Activated naive CD8-positive, alpha-beta T cell (primary cell): ENCODE data around the gene SEZ6.

Source experiments
- H3K27ac Mint-ChIP-seq: one replicate; pipeline ENCODE4 v1.8.0; 2021; ENCODE audit warnings: mixed read lengths
- H3K27me3 Mint-ChIP-seq: one replicate; pipeline ENCODE4 v1.8.0; 2021; ENCODE audit warnings: mixed read lengths
- H3K36me3 Mint-ChIP-seq: one replicate; pipeline ENCODE4 v1.8.0; 2021; ENCODE audit warnings: mixed read lengths
- H3K4me1 Mint-ChIP-seq: one replicate; pipeline ENCODE4 v1.8.0; 2021; ENCODE audit warnings: low read depth, mixed read lengths
- H3K4me3 Mint-ChIP-seq: one replicate; pipeline ENCODE4 v1.8.0; 2021; ENCODE audit warnings: mild to moderate bottlenecking, mixed read lengths
- H3K9me3 Mint-ChIP-seq: one replicate; pipeline ENCODE4 v1.8.0; 2021; ENCODE audit warnings: low read depth, mixed read lengths

Gene SEZ6

GRCh38 chr17:28999206-28999605, 6.6 kb downstream of the SEZ6 start:
- H3K4me3 Mint-ChIP-seq = no peak overlapping the region
- H3K36me3 Mint-ChIP-seq = no peaks in the 10 kb centered on the region
- H3K9me3 Mint-ChIP-seq = no peaks in the 10 kb centered on the region
- no peaks in the 10 kb centered on the region for H3K4me1 Mint-ChIP-seq
- no peak overlapping the region for H3K27ac Mint-ChIP-seq
- peaks cover 22% of the 10 kb centered on the region for H3K27me3 Mint-ChIP-seq

- H3K36me3 Mint-ChIP-seq = no peaks in the 10 kb centered on the region
- no peaks in the 10 kb centered on the region for H3K4me1 Mint-ChIP-seq
- no peak overlapping the region for H3K27ac Mint-ChIP-seq
- no peaks in the 10 kb centered on the region for H3K9me3 Mint-ChIP-seq
- H3K27me3 Mint-ChIP-seq = peaks cover 13% of the 10 kb centered on the region
- no peak overlapping the region for H3K4me3 Mint-ChIP-seq
Observed at GRCh38 chr17:28997806-28998205, 8.0 kb downstream of the SEZ6 start.

- H3K36me3 Mint-ChIP-seq = no peaks in the 10 kb centered on the region
- H3K9me3 Mint-ChIP-seq = no peaks in the 10 kb centered on the region
- no peak overlapping the region for H3K27ac Mint-ChIP-seq
- H3K27me3 Mint-ChIP-seq = peaks cover 11% of the 10 kb centered on the region
- H3K4me1 Mint-ChIP-seq = no peaks in the 10 kb centered on the region
- no peak overlapping the region for H3K4me3 Mint-ChIP-seq
Observed at GRCh38 chr17:28996554-28997096, 9.2 kb downstream of the SEZ6 start.

- Mint-ChIP-seq H3K36me3 (no peaks in the 10 kb centered on the region), H3K4me3 (no peak overlapping the region), H3K27ac (no peak overlapping the region), H3K27me3 (peaks cover 3% of the 10 kb centered on the region), H3K4me1 (no peaks in the 10 kb centered on the region), H3K9me3 (no peaks in the 10 kb centered on the region)
Observed at GRCh38 chr17:28993645-28994426, 12.0 kb downstream of the SEZ6 start.

- Mint-ChIP-seq H3K9me3 (no peaks in the 10 kb centered on the region), H3K27me3 (no peaks in the 10 kb centered on the region), H3K4me3 (no peak overlapping the region), H3K36me3 (no peaks in the 10 kb centered on the region), H3K27ac (no peak overlapping the region), H3K4me1 (no peaks in the 10 kb centered on the region)
Observed at GRCh38 chr17:28992625-28993600, 12.9 kb downstream of the SEZ6 start.

GRCh38 chr17:28992185-28992584, 13.6 kb downstream of the SEZ6 start:
- Mint-ChIP-seq H3K27me3 (no peaks in the 10 kb centered on the region), H3K4me3 (no peak overlapping the region), H3K4me1 (no peaks in the 10 kb centered on the region), H3K9me3 (no peaks in the 10 kb centered on the region), H3K27ac (no peak overlapping the region), H3K36me3 (no peaks in the 10 kb centered on the region)

- no peaks in the 10 kb centered on the region for H3K9me3 Mint-ChIP-seq
- no peaks in the 10 kb centered on the region for H3K36me3 Mint-ChIP-seq
- no peaks in the 10 kb centered on the region for H3K4me1 Mint-ChIP-seq
- H3K27ac Mint-ChIP-seq = no peak overlapping the region
- H3K27me3 Mint-ChIP-seq = no peaks in the 10 kb centered on the region
- no peak overlapping the region for H3K4me3 Mint-ChIP-seq
Observed at GRCh38 chr17:28991779-28992178, 14.1 kb downstream of the SEZ6 start.

GRCh38 chr17:28989028-28989427, 16.8 kb downstream of the SEZ6 start:
- H3K27ac Mint-ChIP-seq = no peak overlapping the region
- H3K4me1 Mint-ChIP-seq = no peaks in the 10 kb centered on the region
- H3K4me3 Mint-ChIP-seq = no peak overlapping the region
- no peaks in the 10 kb centered on the region for H3K36me3 Mint-ChIP-seq
- no peaks in the 10 kb centered on the region for H3K9me3 Mint-ChIP-seq
- no peaks in the 10 kb centered on the region for H3K27me3 Mint-ChIP-seq

- no peaks in the 10 kb centered on the region for H3K27me3 Mint-ChIP-seq
- no peaks in the 10 kb centered on the region for H3K36me3 Mint-ChIP-seq
- peaks cover 3% of the 10 kb centered on the region for H3K4me1 Mint-ChIP-seq
- H3K27ac Mint-ChIP-seq = no peak overlapping the region
- H3K9me3 Mint-ChIP-seq = no peaks in the 10 kb centered on the region
- H3K4me3 Mint-ChIP-seq = no peak overlapping the region
Observed at GRCh38 chr17:28988475-28988874, 17.4 kb downstream of the SEZ6 start.

- no peak overlapping the region for H3K4me3 Mint-ChIP-seq
- H3K36me3 Mint-ChIP-seq = peaks cover 3% of the 10 kb centered on the region
- no peaks in the 10 kb centered on the region for H3K27me3 Mint-ChIP-seq
- peaks cover 18% of the 10 kb centered on the region for H3K4me1 Mint-ChIP-seq
- H3K9me3 Mint-ChIP-seq = no peaks in the 10 kb centered on the region
- no peak overlapping the region for H3K27ac Mint-ChIP-seq
Observed at GRCh38 chr17:28986714-28987655, 18.8 kb downstream of the SEZ6 start.

GRCh38 chr17:28985950-28986713, 19.7 kb downstream of the SEZ6 start:
- Mint-ChIP-seq H3K36me3 (peaks cover 3% of the 10 kb centered on the region), H3K9me3 (no peaks in the 10 kb centered on the region), H3K4me3 (no peak overlapping the region), H3K27me3 (no peaks in the 10 kb centered on the region), H3K27ac (no peak overlapping the region), H3K4me1 (peaks cover 20% of the 10 kb centered on the region)

- Mint-ChIP-seq H3K27me3 (no peaks in the 10 kb centered on the region), H3K36me3 (peaks cover 3% of the 10 kb centered on the region), H3K9me3 (no peaks in the 10 kb centered on the region), H3K27ac (peak overlapping the region; percentile 97), H3K4me3 (peak overlapping the region; percentile 54), H3K4me1 (peaks cover 20% of the 10 kb centered on the region)
Observed at GRCh38 chr17:28983286-28984230, 22.3 kb downstream of the SEZ6 start.
